ENCODE measurements around the gene CCNE1. TPM values are rescaled to one million over a fixed set of nuclear protein-coding genes. Genes with fewer than 3 reads are reported as not detected.

The CCNE1 gene
- total and polyA plus RNA-seq, 10 of the 15 experiments (the other 5 are each of a cell fraction or from before 2014, with no cell fraction given): 6.3 to 44.2 (median 35.8) TPM

DNA sequence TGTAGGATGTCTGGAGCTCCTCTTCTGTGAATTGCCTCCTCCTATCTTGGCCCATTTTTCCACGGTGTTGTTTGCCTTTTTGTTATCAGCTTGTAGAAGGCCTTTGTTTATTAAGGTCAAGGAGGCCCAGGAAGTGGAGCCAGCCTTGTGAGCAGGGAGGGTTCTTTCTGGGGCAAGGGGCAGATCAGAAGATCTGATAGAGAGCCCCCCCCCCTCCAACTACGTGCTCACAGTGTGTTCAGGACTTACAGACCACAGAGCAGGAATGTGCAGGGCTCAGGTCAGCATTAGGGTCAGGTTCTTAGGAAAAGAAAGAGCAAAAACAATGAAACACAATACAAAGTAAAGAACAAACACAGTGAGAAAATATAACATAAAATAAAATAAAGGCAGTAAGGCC is 59.4 kb downstream of the CCNE1 start:
- H3K27me3 ChIP-seq (replicated peaks in 1 of 2; ENCODE audit: control insufficient read depth in 2 of 2, insufficient read depth in 2 of 2, low read length in 1 of 2): no peaks in the 10 kb centered on the region; a peak in 1 of 4 replicates
- H3K27ac ChIP-seq (ENCODE audit: control insufficient read depth, insufficient read depth): no peak overlapping the region
- no peak for DNase-seq (ENCODE audit: low read depth, low spot score)
- no peak overlapping the region for H2AFZ ChIP-seq (ENCODE audit: control insufficient read depth, low read depth, low read length)
- no peak overlapping the region for H3K9ac ChIP-seq (ENCODE audit: control insufficient read depth, insufficient read depth, low read length)
- intact Hi-C loops (cut with micrococcal nuclease; ENCODE audit: unreplicated experiment): no loop called here
- in situ Hi-C loops (cut with MboI): loop anchor here (5.0 kb wide), 2 partner anchors 99 to 134 kb away; no protein-coding TSS in a partner anchor
- RAD21 ChIA-PET (ENCODE audit: unreplicated experiment): interaction anchor here (0.7 to 2.2 kb wide), 6 partner anchors 13 to 143 kb away, joined by 3 to 19 read pairs (median 5); no protein-coding TSS in a partner anchor
- no peak for ATAC-seq
- H3K9me3 ChIP-seq (replicated peaks; ENCODE audit: control insufficient read depth, insufficient read depth, low read length): peaks cover 3% of the 10 kb centered on the region; the same call in 2 of the 3 replicates
- CTCF ChIA-PET: interaction anchor here (0.6 to 5.9 kb wide), 8 partner anchors 13 to 602 kb away, joined by 3 to 51 read pairs (median 8); no protein-coding TSS in a partner anchor
- POLR2A ChIA-PET: interaction anchor here (0.6 kb wide), 1 partner anchor 59 kb away, joined by 4 read pairs; no protein-coding TSS in a partner anchor
- WGBS (ENCODE audit: insufficient coverage, insufficient replicate concordance, low lambda C conversion rate, missing lambda C conversion rate): 3% methylated on average over 2 of the region's 2 CpGs
- no peaks in the 10 kb centered on the region for H4K20me1 ChIP-seq (ENCODE audit: control insufficient read depth, insufficient read depth)
- H3K4me1 ChIP-seq (ENCODE audit: control insufficient read depth, insufficient read depth, low read length): no peaks in the 10 kb centered on the region; the same call in 1 of the 2 replicates
- no peaks in the 10 kb centered on the region for H3K36me3 ChIP-seq (ENCODE audit: control insufficient read depth in 2 of 2, insufficient read depth in 2 of 2, low read length in 1 of 2)
- SMC1A ChIA-PET (ENCODE audit: uncharacterized antibody, unreplicated experiment): interaction anchor here (1.0 to 1.5 kb wide), 2 partner anchors 10 to 41 kb away, joined by 3 read pairs; no protein-coding TSS in a partner anchor
- no peak overlapping the region for H3K4me2 ChIP-seq (ENCODE audit: control insufficient read depth, insufficient read depth)
- no TSS peak for BruUV-seq (replicated peaks)
- H3K4me3 ChIP-seq: no peak overlapping the region
- no peaks in the 10 kb centered on the region for H3K79me2 ChIP-seq (ENCODE audit: control insufficient read depth, insufficient read depth, low read length)
- TF ChIP-seq, protein P1, sequence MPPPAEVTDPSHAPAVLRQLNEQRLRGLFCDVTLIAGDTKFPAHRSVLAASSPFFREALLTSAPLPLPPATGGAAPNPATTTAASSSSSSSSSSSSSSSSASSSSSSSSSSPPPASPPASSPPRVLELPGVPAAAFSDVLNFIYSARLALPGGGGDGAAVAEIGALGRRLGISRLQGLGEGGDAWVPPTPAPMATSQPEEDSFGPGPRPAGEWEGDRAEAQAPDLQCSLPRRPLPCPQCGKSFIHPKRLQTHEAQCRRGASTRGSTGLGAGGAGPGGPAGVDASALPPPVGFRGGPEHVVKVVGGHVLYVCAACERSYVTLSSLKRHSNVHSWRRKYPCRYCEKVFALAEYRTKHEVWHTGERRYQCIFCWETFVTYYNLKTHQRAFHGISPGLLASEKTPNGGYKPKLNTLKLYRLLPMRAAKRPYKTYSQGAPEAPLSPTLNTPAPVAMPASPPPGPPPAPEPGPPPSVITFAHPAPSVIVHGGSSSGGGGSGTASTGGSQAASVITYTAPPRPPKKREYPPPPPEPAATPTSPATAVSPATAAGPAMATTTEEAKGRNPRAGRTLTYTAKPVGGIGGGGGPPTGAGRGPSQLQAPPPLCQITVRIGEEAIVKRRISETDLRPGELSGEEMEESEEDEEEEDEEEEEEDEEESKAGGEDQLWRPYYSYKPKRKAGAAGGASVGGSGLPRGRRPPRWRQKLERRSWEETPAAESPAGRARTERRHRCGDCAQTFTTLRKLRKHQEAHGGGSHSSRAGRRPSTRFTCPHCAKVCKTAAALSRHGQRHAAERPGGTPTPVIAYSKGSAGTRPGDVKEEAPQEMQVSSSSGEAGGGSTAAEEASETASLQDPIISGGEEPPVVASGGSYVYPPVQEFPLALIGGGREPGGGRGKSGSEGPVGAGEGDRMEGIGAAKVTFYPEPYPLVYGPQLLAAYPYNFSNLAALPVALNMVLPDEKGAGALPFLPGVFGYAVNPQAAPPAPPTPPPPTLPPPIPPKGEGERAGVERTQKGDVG (CRISPR knock-in tag; IDR thresholded peaks at IDR 0.05): no peak
- FAIRE-seq: no peak
